ENCODE measurements around the gene IL3.

IL3 gene

GRCh38 chr5:132044207-132044606 lies 16.2 kb upstream of the IL3 start:
- no peak for DNase-seq (ENCODE audit: low read depth)
- no peak for TF ChIP-seq CTCF (IDR thresholded peaks at IDR 0.05; ENCODE audit: low read length, missing control alignments)
- no peak overlapping the region for H3K4me3 ChIP-seq (replicated peaks; ENCODE audit: low read depth, low read length)

GRCh38 chr5:132046880-132047299 lies 13.6 kb upstream of the IL3 start:
- no peak for TF ChIP-seq CTCF (IDR thresholded peaks at IDR 0.05; ENCODE audit: low read length, missing control alignments)
- no peak for DNase-seq (ENCODE audit: low read depth)

GRCh38 chr5:132049093-132049492 lies 11.4 kb upstream of the IL3 start:
- TF ChIP-seq CTCF (IDR thresholded peaks at IDR 0.05; ENCODE audit: low read length, missing control alignments), result no peak
- DNase-seq (ENCODE audit: low read depth), result no peak
- H3K4me3 ChIP-seq (replicated peaks; ENCODE audit: low read depth, low read length), result no peak overlapping the region

More at GRCh38 chr5:132046880-132047299, 13.6 kb upstream of the IL3 start:
- no peak overlapping the region for H3K4me3 ChIP-seq (replicated peaks; ENCODE audit: low read depth, low read length)

- no peak for TF ChIP-seq CTCF (IDR thresholded peaks at IDR 0.05; ENCODE audit: low read length, missing control alignments)
- no peak for DNase-seq (ENCODE audit: low read depth)
These were observed 10.9 kb upstream of the IL3 start for GRCh38 chr5:132049559-132049958.

GRCh38 chr5:132050136-132050535 lies 10.3 kb upstream of the IL3 start:
- no peak overlapping the region for H3K4me3 ChIP-seq (replicated peaks; ENCODE audit: low read depth, low read length)
- TF ChIP-seq CTCF (IDR thresholded peaks at IDR 0.05; ENCODE audit: low read length, missing control alignments), result no peak
- DNase-seq (ENCODE audit: low read depth), result no peak

More at GRCh38 chr5:132049559-132049958, 10.9 kb upstream of the IL3 start:
- no peak overlapping the region for H3K4me3 ChIP-seq (replicated peaks; ENCODE audit: low read depth, low read length)

- no peak overlapping the region for H3K4me3 ChIP-seq (replicated peaks; ENCODE audit: low read depth, low read length)
- TF ChIP-seq CTCF (IDR thresholded peaks at IDR 0.05; ENCODE audit: low read length, missing control alignments), result no peak
- no peak for DNase-seq (ENCODE audit: low read depth)
These were observed 9.5 kb upstream of the IL3 start for GRCh38 chr5:132050661-132051552.

GRCh38 chr5:132052520-132052919 lies 7.9 kb upstream of the IL3 start:
- no peak for DNase-seq (ENCODE audit: low read depth)
- no peak for TF ChIP-seq CTCF (IDR thresholded peaks at IDR 0.05; ENCODE audit: low read length, missing control alignments)
- no peak overlapping the region for H3K4me3 ChIP-seq (replicated peaks; ENCODE audit: low read depth, low read length)

Measured in fibroblast of pulmonary artery (primary cell).